Gastroesophageal sphincter (tissue), 3 donors: ENCODE measurements around the gene TRIM2.

Experiments
- EP300 ChIP-seq: sonication (generic); formaldehyde crosslinking; IDR thresholded peaks from one replicate; pipeline ENCODE4 v1.6.1; 2017; ENCODE audit warnings: antibody characterized with exemption, mild to moderate bottlenecking
- POLR2A ChIP-seq, 2 donors: fragments of 450-650 bp; IDR thresholded peaks; one replicate each; pipeline ENCODE4 v1.6.1; 2017; ENCODE audit warnings: antibody characterized with exemption in 2 of 2, mild to moderate bottlenecking in 2 of 2, moderate library complexity in 1 of 2
- POLR2AphosphoS5 ChIP-seq: sonication (generic); formaldehyde crosslinking; IDR thresholded peaks from one replicate; pipeline ENCODE4 v1.6.1; 2017; ENCODE audit warnings: antibody characterized with exemption
- TF ChIP-seq, protein P1 (sequence below), 4 experiments: fragments of 200-600 bp in 2 of 4; fragments of 450-650 bp in 2 of 4; sonication (generic) in 1 of 4; IDR thresholded peaks; one replicate each; pipeline ENCODE4 v1.5.1; 2017 to 2019; ENCODE audit warnings: antibody characterized with exemption in 4 of 4, mild to moderate bottlenecking in 2 of 4, moderate library complexity in 2 of 4

DNA sequence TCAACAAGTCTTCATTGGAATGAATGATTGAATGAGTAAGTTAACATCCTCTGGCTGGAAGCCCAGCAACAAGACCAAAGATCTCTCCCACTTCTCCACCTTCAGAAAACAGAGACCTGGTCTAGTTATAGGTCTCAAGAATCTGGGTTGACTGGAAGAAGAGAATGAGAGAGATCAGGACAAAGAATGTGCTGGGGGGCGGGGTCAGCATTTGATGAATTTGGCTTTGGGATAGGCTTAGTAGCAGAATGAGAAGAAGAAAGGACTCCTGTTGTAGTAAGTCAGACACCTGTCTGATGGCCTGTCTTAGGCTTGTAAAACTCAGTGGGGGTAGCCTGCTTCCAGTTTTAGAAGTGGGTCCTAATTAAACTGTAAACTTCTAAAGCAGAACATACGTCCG, 51.0 kb downstream of the TRIM2 start:
- TF ChIP-seq, protein P1, sequence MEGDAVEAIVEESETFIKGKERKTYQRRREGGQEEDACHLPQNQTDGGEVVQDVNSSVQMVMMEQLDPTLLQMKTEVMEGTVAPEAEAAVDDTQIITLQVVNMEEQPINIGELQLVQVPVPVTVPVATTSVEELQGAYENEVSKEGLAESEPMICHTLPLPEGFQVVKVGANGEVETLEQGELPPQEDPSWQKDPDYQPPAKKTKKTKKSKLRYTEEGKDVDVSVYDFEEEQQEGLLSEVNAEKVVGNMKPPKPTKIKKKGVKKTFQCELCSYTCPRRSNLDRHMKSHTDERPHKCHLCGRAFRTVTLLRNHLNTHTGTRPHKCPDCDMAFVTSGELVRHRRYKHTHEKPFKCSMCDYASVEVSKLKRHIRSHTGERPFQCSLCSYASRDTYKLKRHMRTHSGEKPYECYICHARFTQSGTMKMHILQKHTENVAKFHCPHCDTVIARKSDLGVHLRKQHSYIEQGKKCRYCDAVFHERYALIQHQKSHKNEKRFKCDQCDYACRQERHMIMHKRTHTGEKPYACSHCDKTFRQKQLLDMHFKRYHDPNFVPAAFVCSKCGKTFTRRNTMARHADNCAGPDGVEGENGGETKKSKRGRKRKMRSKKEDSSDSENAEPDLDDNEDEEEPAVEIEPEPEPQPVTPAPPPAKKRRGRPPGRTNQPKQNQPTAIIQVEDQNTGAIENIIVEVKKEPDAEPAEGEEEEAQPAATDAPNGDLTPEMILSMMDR (IDR thresholded peaks at IDR 0.05), result no peak
- no peak for TF ChIP-seq POLR2A (IDR thresholded peaks at IDR 0.05)
- no peak for TF ChIP-seq POLR2AphosphoS5
- no peak for TF ChIP-seq EP300
